ENCODE measurements around the gene KIAA1755.

The KIAA1755 gene

DNA sequence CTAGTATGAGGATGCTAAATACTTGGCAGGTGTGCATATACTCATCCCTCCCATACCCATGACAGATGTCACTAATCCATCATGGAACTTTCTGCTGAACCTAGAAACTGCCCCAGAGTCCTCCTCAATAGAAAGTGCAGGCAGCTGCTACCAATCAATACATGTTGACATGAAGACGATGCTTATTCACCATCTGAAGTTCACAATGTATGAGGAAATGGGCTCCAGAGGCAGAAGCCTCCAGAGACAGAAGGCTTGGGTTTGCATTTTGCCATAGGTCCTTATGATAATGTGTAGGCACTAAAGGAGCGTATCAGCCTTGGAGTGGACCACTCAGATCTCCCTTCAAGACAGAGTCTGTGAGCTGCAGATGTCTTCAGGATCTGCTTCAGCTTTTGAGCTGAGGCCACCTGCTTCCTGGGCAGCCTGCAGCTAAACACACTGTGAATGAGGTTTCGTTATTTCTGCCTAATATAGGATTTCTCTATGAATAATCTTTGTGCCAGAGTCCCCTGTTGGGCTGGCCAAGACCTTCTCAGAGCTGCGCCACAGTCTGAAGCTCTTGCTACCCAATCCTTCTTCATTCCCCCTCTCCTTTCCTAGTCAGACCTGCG lies 7.5 kb upstream of the KIAA1755 start:
- Histone ChIP-seq H3F3A (ENCODE audit: insufficient read depth) (no peaks in the 10 kb centered on the region), H3K4me3 (ENCODE audit: insufficient read depth, low read length, poor library complexity, severe bottlenecking) (no peak overlapping the region), H4K20me1 (ENCODE audit: low read depth, low read length) (no peaks in the 10 kb centered on the region), H3K36me3 (ENCODE audit: low read length) (no peaks in the 10 kb centered on the region), H3K9me3 (ENCODE audit: insufficient read depth, low read length) (no peaks in the 10 kb centered on the region), H3K79me2 (ENCODE audit: insufficient read depth, low read length) (no peaks in the 10 kb centered on the region), H3K9ac (ENCODE audit: low read length) (no peak overlapping the region), H2AFZ (ENCODE audit: low read depth, low read length, severe bottlenecking) (no peak overlapping the region), H3K27me3 (ENCODE audit: low read length) (no peaks in the 10 kb centered on the region), H3K27ac (ENCODE audit: low read depth, low read length) (no peak overlapping the region), H3K4me2 (ENCODE audit: low read depth, low read length, poor library complexity, severe bottlenecking) (no peak overlapping the region), H3K9me2 (replicated peaks; ENCODE audit: insufficient read depth, low read length) (no peaks in the 10 kb centered on the region)
- TF ChIP-seq, protein P1, sequence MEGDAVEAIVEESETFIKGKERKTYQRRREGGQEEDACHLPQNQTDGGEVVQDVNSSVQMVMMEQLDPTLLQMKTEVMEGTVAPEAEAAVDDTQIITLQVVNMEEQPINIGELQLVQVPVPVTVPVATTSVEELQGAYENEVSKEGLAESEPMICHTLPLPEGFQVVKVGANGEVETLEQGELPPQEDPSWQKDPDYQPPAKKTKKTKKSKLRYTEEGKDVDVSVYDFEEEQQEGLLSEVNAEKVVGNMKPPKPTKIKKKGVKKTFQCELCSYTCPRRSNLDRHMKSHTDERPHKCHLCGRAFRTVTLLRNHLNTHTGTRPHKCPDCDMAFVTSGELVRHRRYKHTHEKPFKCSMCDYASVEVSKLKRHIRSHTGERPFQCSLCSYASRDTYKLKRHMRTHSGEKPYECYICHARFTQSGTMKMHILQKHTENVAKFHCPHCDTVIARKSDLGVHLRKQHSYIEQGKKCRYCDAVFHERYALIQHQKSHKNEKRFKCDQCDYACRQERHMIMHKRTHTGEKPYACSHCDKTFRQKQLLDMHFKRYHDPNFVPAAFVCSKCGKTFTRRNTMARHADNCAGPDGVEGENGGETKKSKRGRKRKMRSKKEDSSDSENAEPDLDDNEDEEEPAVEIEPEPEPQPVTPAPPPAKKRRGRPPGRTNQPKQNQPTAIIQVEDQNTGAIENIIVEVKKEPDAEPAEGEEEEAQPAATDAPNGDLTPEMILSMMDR (IDR thresholded peaks at IDR 0.05; ENCODE audit: insufficient read depth, low read length, poor library complexity, severe bottlenecking): no peak
- no peak for TF ChIP-seq EZH2phosphoT487 (conservative IDR thresholded peaks at IDR 0.05; ENCODE audit: low read length)

DNA sequence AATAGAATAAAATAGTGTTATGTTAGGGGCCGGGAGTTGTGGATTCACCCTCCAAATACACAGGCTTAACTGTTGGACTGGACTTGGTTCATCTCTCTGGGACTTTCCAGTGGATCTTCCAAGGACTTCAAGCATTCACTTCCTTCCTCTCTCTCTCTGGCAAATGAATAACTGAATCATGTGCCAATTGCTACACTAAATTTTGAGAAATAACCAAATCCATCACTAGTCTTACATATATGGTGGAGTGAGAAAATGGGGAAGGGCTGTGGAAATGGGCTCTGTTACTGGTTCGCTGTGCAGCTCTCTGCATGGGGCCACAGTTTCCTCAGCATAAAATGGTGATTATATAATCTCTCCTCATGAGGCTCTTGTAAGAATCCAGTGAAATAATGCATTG lies 6.8 kb upstream of the KIAA1755 start:
- no peaks in the 10 kb centered on the region for H3F3A ChIP-seq (ENCODE audit: insufficient read depth)
- H4K20me1 ChIP-seq (ENCODE audit: low read depth, low read length): no peaks in the 10 kb centered on the region
- no peak for TF ChIP-seq EZH2phosphoT487 (conservative IDR thresholded peaks at IDR 0.05; ENCODE audit: low read length)
- TF ChIP-seq, protein P1 (IDR thresholded peaks at IDR 0.05; ENCODE audit: insufficient read depth, low read length, poor library complexity, severe bottlenecking): no peak
- no peaks in the 10 kb centered on the region for H3K79me2 ChIP-seq (ENCODE audit: insufficient read depth, low read length)
- H3K9me3 ChIP-seq (ENCODE audit: insufficient read depth, low read length): no peaks in the 10 kb centered on the region
- H3K9me2 ChIP-seq (replicated peaks; ENCODE audit: insufficient read depth, low read length): no peaks in the 10 kb centered on the region
- H3K27me3 ChIP-seq (ENCODE audit: low read length): no peaks in the 10 kb centered on the region
- no peak overlapping the region for H3K27ac ChIP-seq (ENCODE audit: low read depth, low read length)
- H3K4me3 ChIP-seq (ENCODE audit: insufficient read depth, low read length, poor library complexity, severe bottlenecking): no peak overlapping the region
- no peaks in the 10 kb centered on the region for H3K36me3 ChIP-seq (ENCODE audit: low read length)
- H2AFZ ChIP-seq (ENCODE audit: low read depth, low read length, severe bottlenecking): no peak overlapping the region
- no peak overlapping the region for H3K9ac ChIP-seq (ENCODE audit: low read length)
- H3K4me2 ChIP-seq (ENCODE audit: low read depth, low read length, poor library complexity, severe bottlenecking): no peak overlapping the region

DNA sequence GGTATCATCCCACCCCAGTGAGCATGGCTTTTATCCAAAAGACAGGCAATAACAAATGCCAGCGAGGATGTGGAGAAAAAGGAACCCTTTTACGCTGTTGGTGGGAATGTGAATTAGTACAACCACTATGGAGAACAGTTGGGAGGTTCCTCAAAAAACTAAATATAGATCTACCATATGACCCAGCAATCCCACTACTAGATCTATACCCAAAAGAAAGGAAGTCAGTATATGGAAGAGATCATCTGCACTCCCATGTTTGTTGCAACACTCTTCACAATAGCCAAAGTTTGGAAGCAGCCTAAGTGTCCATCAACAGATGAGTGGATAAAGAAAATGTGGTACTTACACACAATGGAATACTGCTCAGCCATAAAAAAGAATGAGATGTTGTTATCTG lies 5.9 kb upstream of the KIAA1755 start:
- H3K27ac ChIP-seq (ENCODE audit: low read depth, low read length): no peak overlapping the region
- H2AFZ ChIP-seq (ENCODE audit: low read depth, low read length, severe bottlenecking): no peak overlapping the region
- no peak overlapping the region for H3K4me2 ChIP-seq (ENCODE audit: low read depth, low read length, poor library complexity, severe bottlenecking)

More for the DNA sequence above, 5.9 kb upstream of the KIAA1755 start:
- Histone ChIP-seq H3K9ac (ENCODE audit: low read length) (no peak overlapping the region), H3K79me2 (ENCODE audit: insufficient read depth, low read length) (no peaks in the 10 kb centered on the region), H3K9me3 (ENCODE audit: insufficient read depth, low read length) (no peaks in the 10 kb centered on the region), H3F3A (ENCODE audit: insufficient read depth) (no peaks in the 10 kb centered on the region), H4K20me1 (ENCODE audit: low read depth, low read length) (no peaks in the 10 kb centered on the region), H3K9me2 (replicated peaks; ENCODE audit: insufficient read depth, low read length) (no peaks in the 10 kb centered on the region), H3K4me3 (ENCODE audit: insufficient read depth, low read length, poor library complexity, severe bottlenecking) (no peak overlapping the region), H3K27me3 (ENCODE audit: low read length) (no peaks in the 10 kb centered on the region), H3K36me3 (ENCODE audit: low read length) (no peaks in the 10 kb centered on the region)
- TF ChIP-seq EZH2phosphoT487 (conservative IDR thresholded peaks at IDR 0.05; ENCODE audit: low read length): no peak
- TF ChIP-seq, protein P1 (IDR thresholded peaks at IDR 0.05; ENCODE audit: insufficient read depth, low read length, poor library complexity, severe bottlenecking): no peak

Data from SU-DHL-6 (cell line).